HG03135 (cell line): Measurements from ENCODE around the gene CD163L1.
"Not testable (repeated sequence)": the region's sequence is repeated elsewhere in the genome, so short reads cannot be mapped to it uniquely, and the experiment has no call there.

Experiments used
- ATAC-seq: cut with Tn5 transposase; IDR thresholded peaks from one replicate; pipeline ENCODE4 v1.9.1; 2021; ENCODE audit warnings: mild to moderate bottlenecking, moderate library complexity; ENCODE audit not compliant: unreplicated experiment

CD163L1 gene

DNA sequence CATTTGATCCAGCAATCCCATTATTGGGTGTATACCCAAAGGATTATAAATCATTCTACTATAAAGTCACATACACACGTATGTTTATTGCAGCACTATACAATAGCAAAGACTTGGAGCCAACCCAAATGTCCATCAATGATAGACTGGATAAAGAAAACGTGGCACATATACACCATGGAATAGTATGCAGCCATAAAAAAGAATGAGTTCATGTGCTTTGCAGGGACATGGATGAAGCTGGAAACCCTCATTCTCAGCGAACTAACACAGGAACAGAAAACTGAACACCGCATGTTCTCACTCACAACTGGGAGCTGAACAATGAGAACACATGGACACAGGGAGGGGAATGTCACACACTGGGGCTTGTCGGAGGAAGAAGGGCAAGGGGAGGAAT, 106.2 kb downstream of the CD163L1 start:
- not testable (repeated sequence) for ATAC-seq

GRCh38 chr12:7327918-7328317, 116.0 kb downstream of the CD163L1 start:
- no peak for ATAC-seq

DNA sequence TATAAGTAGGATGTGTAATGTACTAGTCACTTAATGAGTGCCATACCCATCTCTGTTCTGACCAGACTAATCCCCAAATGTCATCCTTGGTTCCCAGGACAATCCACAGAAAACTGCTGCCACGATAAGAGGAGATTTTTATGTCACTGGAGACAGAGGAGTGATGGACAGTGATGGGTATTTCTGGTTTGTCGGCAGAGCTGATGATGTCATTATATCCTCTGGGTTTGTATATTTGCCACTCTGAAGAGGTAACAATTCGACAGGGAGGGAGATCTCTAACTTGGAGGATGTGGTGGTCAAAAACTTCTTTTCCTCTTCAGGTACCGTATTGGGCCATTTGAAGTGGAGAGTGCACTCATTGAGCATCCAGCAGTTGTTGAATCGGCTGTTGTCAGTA, 119.8 kb downstream of the CD163L1 start:
- no peak for ATAC-seq

DNA sequence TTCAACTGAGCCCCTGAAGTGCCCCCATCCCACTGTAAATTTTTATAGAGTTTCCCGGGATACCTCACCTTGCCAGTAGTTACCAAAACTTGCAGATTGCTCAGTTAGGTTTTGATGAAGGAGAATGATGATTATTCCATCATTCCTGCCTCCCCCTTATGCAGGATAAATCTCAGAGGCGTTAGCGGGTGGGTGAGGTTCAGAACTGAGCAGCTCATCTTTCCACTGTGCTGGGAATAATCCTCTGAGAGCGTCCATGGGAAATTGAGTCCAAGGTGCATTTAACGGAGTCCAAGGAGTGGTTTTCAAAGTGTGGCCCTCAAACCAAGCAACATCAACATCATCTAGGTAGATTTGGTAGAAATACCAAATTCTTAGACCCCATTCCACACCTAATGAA, 121.4 kb downstream of the CD163L1 start:
- ATAC-seq: no peak

DNA sequence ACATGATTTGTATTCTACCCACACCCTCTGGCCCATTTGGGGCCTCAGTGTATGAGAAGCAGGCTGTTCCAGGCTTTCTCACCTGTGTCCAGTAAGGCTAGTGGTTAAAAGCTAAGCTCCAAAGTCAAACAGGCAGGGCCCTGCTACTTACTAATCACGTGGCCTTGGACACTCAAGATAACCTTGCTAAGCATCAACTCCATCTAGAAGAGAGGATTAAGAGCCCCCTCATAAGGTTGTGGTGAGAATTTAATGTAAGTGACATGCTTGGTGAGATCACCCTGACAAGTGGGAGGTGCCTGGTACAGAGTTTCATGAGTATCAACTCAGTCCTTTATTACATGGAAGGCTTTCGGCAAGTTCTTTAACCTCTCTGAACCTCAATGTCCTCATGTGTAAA, 122.3 kb downstream of the CD163L1 start:
- no peak for ATAC-seq

- no peak for ATAC-seq
These were observed 124.0 kb downstream of the CD163L1 start for GRCh38 chr12:7319930-7320329.

DNA sequence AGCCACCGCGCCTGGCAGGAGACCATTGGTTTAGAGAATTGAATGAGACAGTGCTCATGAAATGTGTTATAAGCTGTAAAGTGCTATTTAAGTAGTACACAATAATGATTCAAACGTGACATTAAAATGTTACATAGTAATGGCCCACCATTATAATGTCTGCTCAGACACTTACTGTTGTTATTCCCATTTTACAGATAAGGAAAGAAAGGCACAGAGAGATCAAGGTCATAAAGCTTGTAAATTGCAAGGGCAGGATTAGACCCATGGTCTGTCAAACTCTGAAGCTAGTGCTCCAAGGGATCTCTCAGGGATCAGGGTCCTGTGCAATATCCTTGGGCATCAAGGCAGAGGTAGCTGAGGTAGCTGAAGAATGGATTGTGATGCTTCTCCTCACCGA, 133.9 kb downstream of the CD163L1 start:
- ATAC-seq: no peak
